Vagina (tissue), 2 donors: ENCODE data around the gene OTOGL. TPM values are rescaled to one million over a fixed set of nuclear protein-coding genes. Genes with fewer than 3 reads are reported as not detected.
"Not testable (repeated sequence)": the region's sequence is repeated elsewhere in the genome, so short reads cannot be mapped to it uniquely, and the experiment has no call there.

ENCODE experiments used
- DNase-seq, 2 donors: peaks; one replicate each; pipeline ENCODE4 v3.0.0-alpha.2; 2017; ENCODE audit errors: extremely low spot score in 2 of 2
- H3K27ac ChIP-seq: fragments of 200-600 bp; sonication (generic); one replicate; pipeline ENCODE4 v1.5.1; 2019
- H3K27me3 ChIP-seq: fragments of 200-600 bp; sonication (generic); one replicate; pipeline ENCODE4 v1.5.1; 2019
- H3K36me3 ChIP-seq, 2 donors: fragments of 200-600 bp; sonication (generic); one replicate each; pipeline ENCODE4 v1.5.1; 2017 to 2019
- H3K4me1 ChIP-seq: fragments of 200-600 bp; sonication (generic); one replicate; pipeline ENCODE4 v1.5.1; 2019
- H3K4me3 ChIP-seq, 2 donors: fragments of 200-600 bp; sonication (generic); 1 replicate in 1 of 2; 2 replicates in 1 of 2; pipeline ENCODE4 v1.5.1; 2016 to 2019
- H3K9me3 ChIP-seq: fragments of 200-600 bp; sonication (generic); one replicate; pipeline ENCODE4 v1.5.1; 2019
- CTCF ChIP-seq, 3 experiments: fragments of 450-650 bp in 2 of 3; fragments of 200-600 bp in 1 of 3; sonication (generic) in 1 of 3; IDR thresholded peaks; one replicate each; pipeline ENCODE4 v1.5.1; 2017 to 2019; ENCODE audit warnings: antibody characterized with exemption in 3 of 3, mild to moderate bottlenecking in 2 of 3, moderate library complexity in 2 of 3
- POLR2A ChIP-seq, 2 donors: fragments of 450-650 bp; IDR thresholded peaks; one replicate each; pipeline ENCODE4 v1.6.1; 2017; ENCODE audit warnings: antibody characterized with exemption in 2 of 2, mild to moderate bottlenecking in 2 of 2, moderate library complexity in 2 of 2
- POLR2AphosphoS5 ChIP-seq, 2 donors: sonication (generic); formaldehyde crosslinking; IDR thresholded peaks; one replicate each; pipeline ENCODE4 v1.9.0; 2017; ENCODE audit warnings: antibody characterized with exemption in 2 of 2, mild to moderate bottlenecking in 2 of 2, low read depth in 1 of 2; ENCODE audit not compliant: insufficient read depth in 1 of 2
- intact Hi-C: fragments of 100-400 bp; cut with DNase I; formaldehyde crosslinking; loops from one replicate; pipeline ENCODE4 v1.15.1; 2023
- total RNA-seq: library from RNA; depleted of rRNA; stranded (reverse); fragments of >200 nt; gene quantifications from one replicate; pipeline ENCODE4 v1.2.3, GENCODE V29; 2016

The OTOGL gene
- total RNA-seq, 1 donor from 2014 or later = under 0.01 TPM

DNA sequence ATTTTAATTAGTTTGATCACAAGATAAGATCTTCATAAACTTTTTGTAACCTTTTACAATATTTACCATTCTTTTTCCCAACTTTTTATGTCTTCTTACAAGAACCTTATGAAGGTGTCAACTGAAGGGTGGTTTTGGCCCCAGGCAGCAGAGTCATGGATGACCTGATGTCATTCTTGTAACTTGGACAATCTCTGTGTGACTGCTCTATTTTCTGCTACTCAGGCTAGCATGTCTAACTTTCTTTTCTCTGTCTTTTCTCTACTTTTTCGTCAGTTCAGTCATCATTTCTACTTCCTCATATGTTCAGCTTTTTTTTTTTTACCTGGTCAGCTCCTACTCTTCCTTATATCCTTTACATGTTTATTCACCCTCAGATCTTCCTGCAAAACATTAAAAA is 194.0 kb downstream of the OTOGL start:
- Histone ChIP-seq H3K4me3 (no peak overlapping the region), H3K4me1 (no peaks in the 10 kb centered on the region), H3K36me3 (no peaks in the 10 kb centered on the region), H3K27ac (no peak overlapping the region), H3K27me3 (no peaks in the 10 kb centered on the region), H3K9me3 (no peaks in the 10 kb centered on the region)
- intact Hi-C loops = no loop called here
- no peak for DNase-seq
- no peak for TF ChIP-seq POLR2AphosphoS5 (IDR thresholded peaks at IDR 0.05; ENCODE audit: insufficient read depth in 1 of 2, low read depth in 1 of 2)
- TF ChIP-seq CTCF (IDR thresholded peaks at IDR 0.05) = no peak
- TF ChIP-seq POLR2A (IDR thresholded peaks at IDR 0.05) = no peak

DNA sequence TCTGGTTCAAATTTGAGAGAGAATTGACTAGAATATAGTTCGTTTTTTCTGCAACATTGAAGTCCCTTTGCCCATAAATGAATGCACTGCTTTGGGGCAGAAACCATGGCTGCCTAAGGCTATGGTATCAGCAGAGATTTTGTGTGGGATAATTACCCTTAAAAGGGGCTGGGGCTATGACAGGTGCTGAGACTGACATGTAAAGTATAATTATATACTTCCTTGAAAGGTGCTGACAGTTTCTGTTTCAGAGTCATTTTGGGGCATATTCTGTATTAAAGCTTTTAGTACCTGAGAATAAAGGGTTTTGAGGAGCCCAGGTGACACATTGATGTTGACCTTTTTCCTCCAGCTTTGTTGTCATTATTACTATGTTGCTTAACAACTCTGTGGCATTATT is 194.4 kb downstream of the OTOGL start:
- H3K36me3 ChIP-seq = no peaks in the 10 kb centered on the region
- intact Hi-C loops = no loop called here
- H3K4me3 ChIP-seq = no peak overlapping the region
- DNase-seq = no peak
- no peaks in the 10 kb centered on the region for H3K9me3 ChIP-seq
- TF ChIP-seq POLR2A (IDR thresholded peaks at IDR 0.05) = no peak
- TF ChIP-seq CTCF (IDR thresholded peaks at IDR 0.05) = no peak
- TF ChIP-seq POLR2AphosphoS5 (IDR thresholded peaks at IDR 0.05; ENCODE audit: insufficient read depth in 1 of 2, low read depth in 1 of 2) = no peak
- H3K27ac ChIP-seq = no peak overlapping the region
- no peaks in the 10 kb centered on the region for H3K4me1 ChIP-seq
- no peaks in the 10 kb centered on the region for H3K27me3 ChIP-seq

DNA sequence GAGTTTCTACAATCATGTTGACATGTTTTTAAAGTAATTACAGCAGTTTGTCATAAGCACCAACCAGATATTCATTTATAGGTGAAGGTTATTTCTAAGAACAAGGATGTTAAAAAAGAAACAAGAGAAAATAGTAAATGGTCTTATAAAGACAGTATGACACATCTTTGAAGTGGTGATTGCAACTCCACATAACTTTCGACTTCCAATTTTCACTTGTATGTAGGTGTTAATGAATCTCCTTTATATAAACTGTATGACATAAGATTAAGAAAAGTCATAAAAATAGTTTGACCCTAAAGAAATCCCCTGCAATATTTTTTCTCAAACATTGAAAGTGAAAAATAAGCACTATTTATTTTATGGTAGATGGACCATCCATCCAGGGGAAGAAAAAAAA is 199.9 kb downstream of the OTOGL start:
- intact Hi-C loops = no loop called here
- no peak overlapping the region for H3K4me3 ChIP-seq
- TF ChIP-seq CTCF (IDR thresholded peaks at IDR 0.05) = no peak
- TF ChIP-seq POLR2A (IDR thresholded peaks at IDR 0.05) = no peak
- no peak for TF ChIP-seq POLR2AphosphoS5 (IDR thresholded peaks at IDR 0.05; ENCODE audit: insufficient read depth in 1 of 2, low read depth in 1 of 2)
- no peaks in the 10 kb centered on the region for H3K9me3 ChIP-seq
- H3K27ac ChIP-seq = no peak overlapping the region
- no peaks in the 10 kb centered on the region for H3K4me1 ChIP-seq
- DNase-seq = no peak
- no peaks in the 10 kb centered on the region for H3K27me3 ChIP-seq
- no peaks in the 10 kb centered on the region for H3K36me3 ChIP-seq

- no peaks in the 10 kb centered on the region for H3K4me1 ChIP-seq
- no peaks in the 10 kb centered on the region for H3K9me3 ChIP-seq
- intact Hi-C loops = no loop called here
- no peak overlapping the region for H3K4me3 ChIP-seq
- H3K27me3 ChIP-seq = no peaks in the 10 kb centered on the region
- no peaks in the 10 kb centered on the region for H3K36me3 ChIP-seq
- no peak for DNase-seq
- TF ChIP-seq POLR2AphosphoS5 (IDR thresholded peaks at IDR 0.05; ENCODE audit: insufficient read depth in 1 of 2, low read depth in 1 of 2) = no peak
- no peak for TF ChIP-seq CTCF (IDR thresholded peaks at IDR 0.05)
- no peak for TF ChIP-seq POLR2A (IDR thresholded peaks at IDR 0.05)
- H3K27ac ChIP-seq = no peak overlapping the region
Observed at GRCh38 chr12:80299976-80300375, 200.6 kb downstream of the OTOGL start.

DNA sequence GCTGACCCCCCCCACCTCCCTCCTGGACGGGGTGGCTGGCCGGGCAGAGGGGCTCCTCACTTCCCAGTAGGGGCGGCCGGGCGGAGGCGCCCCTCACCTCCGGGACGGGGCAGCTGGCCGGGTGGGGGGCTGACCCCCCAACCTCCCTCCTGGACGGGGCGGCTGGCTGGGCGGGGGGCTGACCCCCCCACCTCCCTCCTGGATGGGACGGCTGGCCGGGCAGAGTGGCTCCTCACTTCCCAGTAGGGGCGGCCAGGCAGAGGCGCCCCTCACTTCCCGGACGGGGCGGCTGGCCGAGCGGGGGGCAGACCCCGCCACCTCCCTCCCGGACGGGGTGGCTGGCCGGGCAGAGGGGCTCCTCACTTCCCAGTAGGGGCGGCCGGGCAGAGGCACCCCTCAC is 208.1 kb downstream of the OTOGL start:
- H3K4me1 ChIP-seq, DNase-seq, H3K36me3 ChIP-seq, H3K27ac ChIP-seq, intact Hi-C loops, H3K4me3 ChIP-seq, H3K9me3 ChIP-seq, H3K27me3 ChIP-seq: not testable (repeated sequence)

- Histone ChIP-seq H3K4me3 (no peak overlapping the region), H3K9me3 (no peaks in the 10 kb centered on the region), H3K36me3 (no peaks in the 10 kb centered on the region), H3K4me1 (no peaks in the 10 kb centered on the region), H3K27ac (no peak overlapping the region), H3K27me3 (no peaks in the 10 kb centered on the region)
- intact Hi-C loops = no loop called here
- DNase-seq = no peak
- TF ChIP-seq POLR2A (IDR thresholded peaks at IDR 0.05) (no peak), CTCF (IDR thresholded peaks at IDR 0.05) (no peak), POLR2AphosphoS5 (IDR thresholded peaks at IDR 0.05; ENCODE audit: insufficient read depth in 1 of 2, low read depth in 1 of 2) (no peak)
Observed at GRCh38 chr12:80313209-80313608, 213.9 kb downstream of the OTOGL start.
